IPS-18a (cell line): ENCODE data around the gene ELFN2.

Source experiments
- H3K27ac ChIP-seq: one replicate; pipeline ENCODE4 v1.5.1; 2013; ENCODE audit warnings: low read length
- H3K27me3 ChIP-seq: one replicate; pipeline ENCODE4 v1.6.1; 2013; ENCODE audit warnings: mild to moderate bottlenecking, low read length; ENCODE audit not compliant: control insufficient read depth, insufficient read depth
- H3K36me3 ChIP-seq: one replicate; pipeline ENCODE4 v1.6.1; 2013; ENCODE audit warnings: low read depth, low read length; ENCODE audit not compliant: control insufficient read depth
- H3K4me1 ChIP-seq: one replicate; pipeline ENCODE4 v1.6.1; 2013; ENCODE audit warnings: low read depth, low read length; ENCODE audit not compliant: control insufficient read depth
- H3K4me3 ChIP-seq: one replicate; pipeline ENCODE4 v1.5.1; 2013; ENCODE audit warnings: low read length
- H3K9ac ChIP-seq: one replicate; pipeline ENCODE4 v1.6.1; 2013; ENCODE audit warnings: mild to moderate bottlenecking, low read length, moderate library complexity
- H3K9me3 ChIP-seq: one replicate; pipeline ENCODE4 v1.6.1; 2013; ENCODE audit warnings: low read depth, low read length; ENCODE audit not compliant: control insufficient read depth

The ELFN2 gene

GRCh38 chr22:37358917-37359316 is 68.4 kb downstream of the ELFN2 start:
- Histone ChIP-seq H3K27me3 (no peaks in the 10 kb centered on the region), H3K9me3 (no peaks in the 10 kb centered on the region), H3K9ac (no peak overlapping the region), H3K36me3 (no peaks in the 10 kb centered on the region), H3K4me1 (no peaks in the 10 kb centered on the region), H3K4me3 (no peak overlapping the region), H3K27ac (no peak overlapping the region)

- H3K9me3 ChIP-seq = no peaks in the 10 kb centered on the region
- H3K4me1 ChIP-seq = no peaks in the 10 kb centered on the region
- no peak overlapping the region for H3K4me3 ChIP-seq
- no peaks in the 10 kb centered on the region for H3K27me3 ChIP-seq
- H3K9ac ChIP-seq = no peak overlapping the region
- no peak overlapping the region for H3K27ac ChIP-seq
- H3K36me3 ChIP-seq = no peaks in the 10 kb centered on the region
Measured at GRCh38 chr22:37358386-37358785, 68.9 kb downstream of the ELFN2 start.

GRCh38 chr22:37357446-37358075 is 69.7 kb downstream of the ELFN2 start:
- Histone ChIP-seq H3K27ac (no peak overlapping the region), H3K4me3 (no peak overlapping the region), H3K9me3 (no peaks in the 10 kb centered on the region), H3K27me3 (no peaks in the 10 kb centered on the region), H3K4me1 (no peaks in the 10 kb centered on the region), H3K36me3 (no peaks in the 10 kb centered on the region), H3K9ac (no peak overlapping the region)

GRCh38 chr22:37356922-37357321 is 70.4 kb downstream of the ELFN2 start:
- no peak overlapping the region for H3K27ac ChIP-seq
- no peaks in the 10 kb centered on the region for H3K27me3 ChIP-seq
- H3K4me1 ChIP-seq = no peaks in the 10 kb centered on the region
- H3K9me3 ChIP-seq = no peaks in the 10 kb centered on the region
- no peaks in the 10 kb centered on the region for H3K36me3 ChIP-seq
- H3K4me3 ChIP-seq = no peak overlapping the region
- H3K9ac ChIP-seq = no peak overlapping the region

- no peaks in the 10 kb centered on the region for H3K27me3 ChIP-seq
- no peaks in the 10 kb centered on the region for H3K4me1 ChIP-seq
- no peak overlapping the region for H3K4me3 ChIP-seq
- no peaks in the 10 kb centered on the region for H3K9me3 ChIP-seq
- no peak overlapping the region for H3K9ac ChIP-seq
- H3K27ac ChIP-seq = no peak overlapping the region
- H3K36me3 ChIP-seq = no peaks in the 10 kb centered on the region
Measured at GRCh38 chr22:37355174-37355573, 72.1 kb downstream of the ELFN2 start.

GRCh38 chr22:37354670-37355069 is 72.6 kb downstream of the ELFN2 start:
- Histone ChIP-seq H3K9ac (no peak overlapping the region), H3K4me1 (no peaks in the 10 kb centered on the region), H3K27me3 (no peaks in the 10 kb centered on the region), H3K9me3 (no peaks in the 10 kb centered on the region), H3K4me3 (no peak overlapping the region), H3K27ac (no peak overlapping the region), H3K36me3 (no peaks in the 10 kb centered on the region)

- H3K9ac ChIP-seq = no peak overlapping the region
- no peaks in the 10 kb centered on the region for H3K9me3 ChIP-seq
- no peak overlapping the region for H3K4me3 ChIP-seq
- no peak overlapping the region for H3K27ac ChIP-seq
- no peaks in the 10 kb centered on the region for H3K4me1 ChIP-seq
- no peaks in the 10 kb centered on the region for H3K27me3 ChIP-seq
- H3K36me3 ChIP-seq = no peaks in the 10 kb centered on the region
Measured at GRCh38 chr22:37354261-37354660, 73.0 kb downstream of the ELFN2 start.

- no peaks in the 10 kb centered on the region for H3K27me3 ChIP-seq
- H3K9me3 ChIP-seq = no peaks in the 10 kb centered on the region
- no peak overlapping the region for H3K9ac ChIP-seq
- no peak overlapping the region for H3K27ac ChIP-seq
- no peaks in the 10 kb centered on the region for H3K4me1 ChIP-seq
- no peak overlapping the region for H3K4me3 ChIP-seq
- no peaks in the 10 kb centered on the region for H3K36me3 ChIP-seq
Measured at GRCh38 chr22:37353839-37354238, 73.4 kb downstream of the ELFN2 start.

GRCh38 chr22:37352481-37352880 is 74.8 kb downstream of the ELFN2 start:
- Histone ChIP-seq H3K4me3 (no peak overlapping the region), H3K27me3 (no peaks in the 10 kb centered on the region), H3K9ac (no peak overlapping the region), H3K9me3 (no peaks in the 10 kb centered on the region), H3K4me1 (no peaks in the 10 kb centered on the region), H3K36me3 (no peaks in the 10 kb centered on the region), H3K27ac (no peak overlapping the region)

GRCh38 chr22:37351232-37351631 is 76.0 kb downstream of the ELFN2 start:
- Histone ChIP-seq H3K4me3 (no peak overlapping the region), H3K9me3 (no peaks in the 10 kb centered on the region)

GRCh38 chr22:37349043-37349814 is 78.0 kb downstream of the ELFN2 start:
- Histone ChIP-seq H3K9ac (no peak overlapping the region), H3K9me3 (no peaks in the 10 kb centered on the region), H3K4me1 (no peaks in the 10 kb centered on the region), H3K4me3 (no peak overlapping the region), H3K27ac (no peak overlapping the region), H3K27me3 (no peaks in the 10 kb centered on the region), H3K36me3 (no peaks in the 10 kb centered on the region)

More at GRCh38 chr22:37351232-37351631, 76.0 kb downstream of the ELFN2 start:
- Histone ChIP-seq H3K4me1 (no peaks in the 10 kb centered on the region), H3K27me3 (no peaks in the 10 kb centered on the region), H3K27ac (no peak overlapping the region), H3K9ac (no peak overlapping the region), H3K36me3 (no peaks in the 10 kb centered on the region)

GRCh38 chr22:37346505-37346895 is 80.8 kb downstream of the ELFN2 start:
- Histone ChIP-seq H3K4me1 (no peaks in the 10 kb centered on the region), H3K27ac (no peak overlapping the region), H3K36me3 (no peaks in the 10 kb centered on the region), H3K4me3 (no peak overlapping the region), H3K27me3 (peaks cover 3% of the 10 kb centered on the region), H3K9ac (no peak overlapping the region), H3K9me3 (no peaks in the 10 kb centered on the region)
